HG03139 (cell line): ENCODE data around the gene GARIN5B.
"Not testable (repeated sequence)": the region's sequence is repeated elsewhere in the genome, so short reads cannot be mapped to it uniquely, and the experiment has no call there.

Experiments used
- ATAC-seq: cut with Tn5 transposase; IDR thresholded peaks from one replicate; pipeline ENCODE4 v1.9.1; 2021; ENCODE audit not compliant: unreplicated experiment

GARIN5B gene

DNA sequence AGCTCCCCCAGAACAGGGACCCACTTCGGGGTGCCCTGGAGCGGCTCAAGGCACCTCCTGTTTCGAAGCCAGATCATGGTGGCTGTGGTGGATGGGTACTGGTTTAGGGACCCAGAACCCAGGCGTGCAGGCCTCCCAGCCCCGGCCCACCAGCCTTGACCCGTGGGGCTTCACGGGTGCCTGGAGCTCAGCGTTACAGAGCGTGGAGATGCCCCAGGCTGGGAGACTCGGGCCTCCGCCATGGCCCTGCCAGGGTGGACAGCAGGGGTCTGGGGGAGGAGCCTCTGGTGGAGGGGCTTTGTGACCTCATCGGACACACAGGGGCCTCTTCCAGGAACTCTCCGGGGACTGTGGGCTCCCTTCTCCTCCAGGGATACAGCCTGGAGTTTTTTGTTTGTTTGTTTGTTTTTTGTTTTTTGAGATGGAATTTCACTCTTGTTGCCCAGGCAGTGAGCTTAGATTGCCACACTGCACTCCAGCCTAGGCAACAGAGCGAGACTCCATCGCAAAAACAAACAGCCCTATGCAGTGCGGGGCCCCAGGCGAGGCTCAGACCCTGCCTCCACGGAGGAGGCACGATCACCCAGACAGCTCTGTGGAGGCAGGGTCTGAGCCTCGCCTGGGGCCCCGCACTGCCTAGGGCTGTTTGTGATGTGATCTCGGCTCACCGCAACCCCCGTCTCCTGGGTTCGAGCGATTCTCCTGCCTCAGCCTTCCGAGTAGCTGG is at the start of gene GARIN5B:
GARIN5B (minus strand) TSS at position 271 of the 727 bp plus-strand sequence; CDS start at position 77, 194 bp downstream.
- no peak for ATAC-seq

- no peak for ATAC-seq
These were observed 47.1 kb upstream of the GARIN5B start for GRCh38 chr19:55410168-55410567.

GRCh38 chr19:55409179-55409578 is 46.1 kb upstream of the GARIN5B start:
- ATAC-seq: not testable (repeated sequence)

- ATAC-seq: no peak
These were observed 45.4 kb upstream of the GARIN5B start for GRCh38 chr19:55408533-55408872.

- ATAC-seq: peak; percentile 69
These were observed 44.9 kb upstream of the GARIN5B start for GRCh38 chr19:55407800-55408532.

GRCh38 chr19:55407550-55407799 is 44.4 kb upstream of the GARIN5B start, which contains the start of gene UBE2S:
UBE2S (minus strand) TSS chr19:55407788; CDS start chr19:55407589, 199 bp downstream.
- ATAC-seq: not testable (repeated sequence)

DNA sequence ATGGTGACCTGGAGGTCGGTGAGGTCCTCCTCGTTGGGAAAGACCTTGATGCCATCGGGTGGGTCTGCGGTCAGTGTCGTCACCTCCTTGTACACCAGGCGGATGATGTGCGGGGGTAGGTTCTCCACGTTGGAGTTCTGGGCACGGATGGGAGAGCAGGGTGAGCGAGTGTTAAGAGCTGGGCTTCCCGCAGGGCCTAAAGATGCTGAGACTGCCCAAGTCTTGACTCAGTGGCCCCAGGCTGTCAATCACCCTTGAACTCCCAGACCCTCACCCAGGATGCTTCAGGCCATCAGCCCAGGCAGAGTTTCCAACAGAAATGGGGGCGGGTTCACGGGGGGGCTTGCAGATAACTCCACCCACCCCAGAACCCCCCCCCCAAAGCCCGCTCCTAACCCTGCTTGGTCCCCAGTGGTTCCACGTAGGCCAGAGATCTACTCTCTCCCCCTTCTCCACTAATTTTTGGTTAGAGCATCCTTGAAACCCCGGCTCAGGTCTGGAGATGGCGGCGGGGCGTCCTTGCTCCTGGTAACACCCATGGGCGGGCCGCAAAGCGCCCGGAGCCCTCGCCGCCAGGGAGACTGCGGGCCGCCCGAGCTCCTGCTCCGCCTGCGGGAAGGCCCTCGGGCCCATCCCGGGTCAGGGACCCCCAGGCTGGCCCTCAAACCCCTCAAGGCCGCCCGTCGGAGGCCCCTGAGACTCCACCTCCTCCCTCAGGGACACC is 43.9 kb upstream of the GARIN5B start:
- no peak for ATAC-seq

- no peak for ATAC-seq
These were observed 43.2 kb upstream of the GARIN5B start for GRCh38 chr19:55406091-55406825.

DNA sequence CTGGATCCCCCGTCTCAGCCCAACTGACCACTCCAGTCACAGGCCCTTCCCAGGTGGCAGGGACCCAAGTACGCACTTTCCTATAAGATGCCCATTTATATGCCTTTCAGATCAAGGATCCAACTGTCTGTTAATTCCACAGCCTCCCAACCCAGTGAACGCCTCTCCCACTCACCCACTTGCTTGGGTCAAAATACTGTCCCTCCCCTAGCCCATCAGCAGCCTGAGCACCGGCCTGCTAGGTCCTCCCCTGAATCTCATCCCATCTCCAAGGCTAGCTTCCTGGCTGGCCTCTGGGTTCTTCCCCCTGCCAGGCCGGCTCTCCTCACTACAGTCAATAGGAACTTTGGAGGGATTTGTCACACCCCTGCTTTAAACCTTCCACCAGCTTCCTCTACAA is 42.6 kb upstream of the GARIN5B start:
- no peak for ATAC-seq

GRCh38 chr19:55402509-55402908 is 39.4 kb upstream of the GARIN5B start:
- no peak for ATAC-seq

- not testable (repeated sequence) for ATAC-seq
These were observed 38.3 kb upstream of the GARIN5B start for GRCh38 chr19:55401390-55401789.

DNA sequence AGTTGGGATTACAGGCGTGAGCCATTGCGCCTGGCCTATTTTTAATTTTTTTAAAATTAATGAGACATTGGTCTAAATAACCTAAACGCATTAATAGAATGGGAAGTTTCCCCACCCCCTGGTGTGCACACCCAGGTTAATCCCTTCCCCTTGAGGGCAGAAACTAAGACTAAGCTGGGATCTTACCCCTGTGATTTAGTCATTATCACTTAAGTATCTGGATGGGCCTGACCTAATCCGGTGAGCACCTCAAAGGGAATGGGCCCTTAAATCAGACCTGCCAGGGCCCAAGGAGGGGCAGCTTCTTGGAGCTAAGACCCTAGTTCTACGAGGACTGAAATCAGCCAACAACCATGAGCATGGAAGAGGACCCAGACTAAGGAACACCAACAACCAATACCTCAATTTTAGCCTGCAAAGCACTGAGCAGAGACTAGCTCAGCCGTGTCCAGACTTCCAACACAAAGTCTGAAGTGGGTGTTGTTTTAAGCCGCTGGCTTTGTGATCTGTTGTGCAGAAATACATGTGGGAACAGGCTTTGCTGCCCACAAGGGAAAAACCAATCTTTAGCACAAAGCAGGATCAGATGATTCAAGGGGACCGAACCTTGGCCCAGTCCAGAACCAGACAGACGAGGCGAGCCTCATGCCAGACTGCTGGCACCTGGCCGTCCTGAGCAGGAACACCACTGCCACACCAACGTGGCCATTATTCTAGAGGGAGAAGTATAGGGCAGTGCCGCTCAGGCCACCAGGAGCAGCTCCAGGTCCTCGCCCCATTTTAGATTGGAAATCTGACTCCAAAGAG is 37.4 kb upstream of the GARIN5B start:
- no peak for ATAC-seq

- ATAC-seq: no peak
These were observed 35.3 kb upstream of the GARIN5B start for GRCh38 chr19:55398200-55398925.

GRCh38 chr19:55392820-55393761 is 30.0 kb upstream of the GARIN5B start:
- ATAC-seq: no peak

GRCh38 chr19:55391702-55392615 is 28.9 kb upstream of the GARIN5B start:
- ATAC-seq: no peak

GRCh38 chr19:55391191-55391670 is 28.2 kb upstream of the GARIN5B start:
- no peak for ATAC-seq

GRCh38 chr19:55390461-55390880 is 27.4 kb upstream of the GARIN5B start:
- ATAC-seq: no peak
